HUES6 (cell line): ENCODE measurements around the gene SMYD5.

ENCODE experiments used
- H3K27ac ChIP-seq: 2 replicates; pipeline ENCODE4 v1.7.0; 2013; ENCODE audit warnings: low read depth, mild to moderate bottlenecking, low read length, inconsistent platforms
- H3K27me3 ChIP-seq: 2 replicates; pipeline ENCODE4 v1.6.1; 2013; ENCODE audit warnings: low read length; ENCODE audit not compliant: control insufficient read depth, insufficient read depth
- H3K36me3 ChIP-seq: 2 replicates; pipeline ENCODE4 v1.6.1; 2013; ENCODE audit warnings: low read length; ENCODE audit not compliant: control insufficient read depth, insufficient read depth
- H3K4me1 ChIP-seq: 2 replicates; pipeline ENCODE4 v1.6.1; 2013; ENCODE audit warnings: low read length; ENCODE audit not compliant: control insufficient read depth, insufficient read depth
- H3K4me3 ChIP-seq: 2 replicates; pipeline ENCODE4 v1.5.1; 2013; ENCODE audit warnings: low read depth, low read length
- H3K9ac ChIP-seq: one replicate; pipeline ENCODE4 v1.6.1; 2013; ENCODE audit warnings: mild to moderate bottlenecking, low read length
- H3K9me3 ChIP-seq: 2 replicates; pipeline ENCODE4 v1.6.1; 2013; ENCODE audit warnings: low read depth, low read length; ENCODE audit not compliant: control insufficient read depth, insufficient read depth

SMYD5 gene

GRCh38 chr2:73243884-73244570 lies 30.0 kb downstream of the SMYD5 start:
- Histone ChIP-seq H3K9ac (peak overlapping the region; percentile 52), H3K4me3 (no peak overlapping the region), H3K36me3 (peaks cover 95% of the 10 kb centered on the region), H3K4me1 (no peaks in the 10 kb centered on the region), H3K9me3 (no peaks in the 10 kb centered on the region), H3K27ac (no peak overlapping the region), H3K27me3 (no peaks in the 10 kb centered on the region)

- Histone ChIP-seq H3K36me3 (peaks cover 95% of the 10 kb centered on the region), H3K27ac (no peak overlapping the region), H3K4me3 (no peak overlapping the region), H3K9me3 (no peaks in the 10 kb centered on the region), H3K9ac (peak overlapping the region; percentile 52), H3K4me1 (no peaks in the 10 kb centered on the region), H3K27me3 (no peaks in the 10 kb centered on the region)
Measured at GRCh38 chr2:73244580-73244979, 30.5 kb downstream of the SMYD5 start.

- Histone ChIP-seq H3K36me3 (peaks cover 99% of the 10 kb centered on the region), H3K27me3 (no peaks in the 10 kb centered on the region), H3K27ac (no peak overlapping the region), H3K9me3 (no peaks in the 10 kb centered on the region), H3K4me3 (no peak overlapping the region), H3K9ac (no peak overlapping the region), H3K4me1 (no peaks in the 10 kb centered on the region)
Measured at GRCh38 chr2:73246850-73247249, 32.8 kb downstream of the SMYD5 start.

GRCh38 chr2:73249636-73250035 lies 35.6 kb downstream of the SMYD5 start:
- Histone ChIP-seq H3K4me1 (no peaks in the 10 kb centered on the region), H3K9me3 (no peaks in the 10 kb centered on the region), H3K27me3 (no peaks in the 10 kb centered on the region), H3K4me3 (no peak overlapping the region), H3K27ac (no peak overlapping the region), H3K9ac (no peak overlapping the region), H3K36me3 (peaks cover 96% of the 10 kb centered on the region)

GRCh38 chr2:73250872-73251846 lies 37.1 kb downstream of the SMYD5 start:
- H3K36me3 ChIP-seq = peaks cover 84% of the 10 kb centered on the region
- no peak overlapping the region for H3K27ac ChIP-seq
- H3K9ac ChIP-seq = no peak overlapping the region
- no peaks in the 10 kb centered on the region for H3K4me1 ChIP-seq
- H3K4me3 ChIP-seq = no peak overlapping the region
- H3K27me3 ChIP-seq = no peaks in the 10 kb centered on the region
- no peaks in the 10 kb centered on the region for H3K9me3 ChIP-seq

- Histone ChIP-seq H3K4me3 (no peak overlapping the region), H3K27me3 (no peaks in the 10 kb centered on the region), H3K4me1 (no peaks in the 10 kb centered on the region), H3K9ac (no peak overlapping the region), H3K36me3 (peaks cover 72% of the 10 kb centered on the region), H3K9me3 (no peaks in the 10 kb centered on the region), H3K27ac (no peak overlapping the region)
Measured at GRCh38 chr2:73252238-73253027, 38.4 kb downstream of the SMYD5 start.

- Histone ChIP-seq H3K36me3 (peaks cover 62% of the 10 kb centered on the region), H3K27me3 (no peaks in the 10 kb centered on the region), H3K9me3 (no peaks in the 10 kb centered on the region), H3K4me1 (no peaks in the 10 kb centered on the region), H3K9ac (no peak overlapping the region), H3K27ac (no peak overlapping the region), H3K4me3 (no peak overlapping the region)
Measured at GRCh38 chr2:73253400-73253799, 39.4 kb downstream of the SMYD5 start.

- Histone ChIP-seq H3K4me3 (no peak overlapping the region), H3K27ac (no peak overlapping the region), H3K36me3 (peaks cover 57% of the 10 kb centered on the region), H3K27me3 (no peaks in the 10 kb centered on the region), H3K4me1 (no peaks in the 10 kb centered on the region), H3K9ac (no peak overlapping the region), H3K9me3 (no peaks in the 10 kb centered on the region)
Measured at GRCh38 chr2:73253901-73254300, 39.9 kb downstream of the SMYD5 start.

- H3K4me1 ChIP-seq = no peaks in the 10 kb centered on the region
- H3K36me3 ChIP-seq = peaks cover 51% of the 10 kb centered on the region
- no peaks in the 10 kb centered on the region for H3K9me3 ChIP-seq
- no peak overlapping the region for H3K9ac ChIP-seq
- H3K27ac ChIP-seq = no peak overlapping the region
- no peaks in the 10 kb centered on the region for H3K27me3 ChIP-seq
- no peak overlapping the region for H3K4me3 ChIP-seq
Measured at GRCh38 chr2:73254343-73255006, 40.4 kb downstream of the SMYD5 start.

- Histone ChIP-seq H3K4me1 (no peaks in the 10 kb centered on the region), H3K27ac (no peak overlapping the region), H3K9me3 (no peaks in the 10 kb centered on the region), H3K27me3 (no peaks in the 10 kb centered on the region), H3K4me3 (no peak overlapping the region), H3K9ac (no peak overlapping the region), H3K36me3 (peaks cover 45% of the 10 kb centered on the region)
Measured at GRCh38 chr2:73255007-73255644, 41.1 kb downstream of the SMYD5 start.
